NCI-H748 treated with DMSO at 0.1 percent for 48 hours (cell line): ENCODE results near the gene LTBP1.
"Not testable (repeated sequence)": the region's sequence is repeated elsewhere in the genome, so short reads cannot be mapped to it uniquely, and the experiment has no call there.

ENCODE experiments used
- DNase-seq: peaks from one replicate; lab custom pipeline; 2025; lab: John Stamatoyannopoulos, UW

Gene LTBP1

DNA sequence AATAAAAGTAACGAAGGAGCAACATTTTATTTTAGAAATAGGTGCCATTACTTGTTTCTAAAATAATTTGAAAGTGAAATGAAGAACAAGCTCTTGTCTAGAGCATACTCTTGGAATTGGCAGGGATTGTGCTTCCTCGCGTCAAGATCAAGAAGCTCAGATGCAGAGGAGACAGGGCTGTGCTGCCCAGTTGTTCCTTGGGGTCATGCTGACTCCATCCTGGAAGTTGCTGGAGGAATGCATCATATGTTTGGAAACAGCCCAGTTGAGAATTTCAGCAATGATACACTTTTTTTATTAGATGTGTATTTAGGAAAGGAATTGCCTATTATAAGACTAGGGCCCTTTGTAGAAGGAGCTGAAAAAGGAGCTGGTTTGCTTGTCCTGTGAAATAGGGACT lies 17.2 kb downstream of the LTBP1 start:
- no peak for DNase-seq

DNA sequence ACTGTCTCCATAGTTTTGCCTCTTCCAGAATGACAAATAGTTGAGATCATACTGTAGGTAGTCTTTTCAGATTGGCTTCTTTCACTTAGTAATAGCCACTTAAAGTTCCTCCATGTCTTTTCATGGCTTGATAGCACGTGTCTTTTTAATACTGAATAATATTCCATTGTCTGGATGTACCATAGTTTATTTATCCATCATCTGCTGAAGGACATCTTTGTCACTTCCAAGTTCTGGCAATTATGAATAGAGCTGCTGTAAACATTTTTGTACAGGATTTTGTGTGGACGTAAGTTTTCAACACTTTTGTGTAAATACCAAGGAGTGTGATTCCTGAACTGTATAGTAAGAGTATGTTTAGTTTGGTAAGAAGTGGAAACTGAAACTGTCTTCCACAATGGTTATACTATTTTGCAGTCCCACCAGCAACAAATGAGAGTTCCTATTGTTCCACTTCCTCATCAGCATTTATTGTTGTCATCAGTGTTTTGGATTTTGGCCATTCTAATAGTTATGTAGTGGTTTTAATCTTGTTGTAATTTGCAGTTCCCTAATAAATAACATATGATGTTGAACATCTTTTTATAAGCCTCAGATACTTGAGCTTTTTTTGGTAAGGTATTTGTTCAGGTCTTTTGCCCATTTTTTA lies 18.9 kb downstream of the LTBP1 start:
- DNase-seq: no peak

DNA sequence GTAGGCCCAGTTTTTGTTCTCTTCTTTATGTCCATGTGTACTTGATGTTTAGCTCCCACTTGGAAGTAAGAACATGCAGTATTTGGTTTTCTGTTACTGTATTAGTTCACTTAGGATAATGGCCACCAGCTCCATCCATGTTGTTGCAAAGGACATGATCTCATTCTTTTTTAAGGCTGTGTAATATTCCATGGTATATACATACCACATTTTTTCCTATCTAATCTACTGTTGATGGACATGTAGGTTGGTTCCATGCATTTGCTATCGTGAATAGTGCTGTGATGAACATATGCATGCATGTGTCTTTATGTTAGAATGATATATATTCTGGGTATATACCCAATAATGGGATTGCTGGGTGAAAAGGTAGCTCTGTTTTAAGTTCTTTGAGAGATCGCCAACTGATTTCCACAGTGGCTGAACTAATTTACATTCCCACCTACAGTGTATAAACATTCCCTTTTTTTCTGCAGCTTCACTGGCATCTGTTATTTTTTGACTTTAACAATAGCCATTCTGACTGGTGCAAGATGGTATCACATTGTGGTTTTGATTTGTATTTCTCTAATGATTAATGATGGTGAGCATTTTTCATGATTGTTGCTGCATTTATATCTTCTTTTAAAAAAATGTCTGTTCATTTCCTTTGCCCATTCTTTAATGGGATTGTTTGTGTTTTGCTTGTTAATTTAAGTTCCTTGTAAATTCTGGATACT lies 22.9 kb downstream of the LTBP1 start:
- no peak for DNase-seq

DNA sequence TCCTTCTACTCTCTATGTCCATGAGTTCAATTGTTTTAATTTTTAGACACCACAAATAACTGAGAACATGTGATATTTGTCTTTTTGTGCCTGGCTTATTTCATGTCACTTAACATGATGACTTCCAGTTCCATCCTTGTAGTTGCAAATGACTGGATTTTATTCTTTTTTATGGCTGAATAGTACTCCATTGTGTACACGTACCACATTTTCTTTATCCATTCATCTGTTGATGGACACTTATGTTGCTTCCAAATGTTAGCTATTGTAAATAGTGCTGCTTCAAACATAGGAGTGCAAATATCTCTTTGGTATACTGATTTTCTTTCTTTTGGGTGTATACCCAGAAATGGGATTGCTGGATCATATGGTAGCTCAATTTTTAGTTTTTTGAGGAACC lies 27.0 kb downstream of the LTBP1 start:
- not testable (repeated sequence) for DNase-seq

DNA sequence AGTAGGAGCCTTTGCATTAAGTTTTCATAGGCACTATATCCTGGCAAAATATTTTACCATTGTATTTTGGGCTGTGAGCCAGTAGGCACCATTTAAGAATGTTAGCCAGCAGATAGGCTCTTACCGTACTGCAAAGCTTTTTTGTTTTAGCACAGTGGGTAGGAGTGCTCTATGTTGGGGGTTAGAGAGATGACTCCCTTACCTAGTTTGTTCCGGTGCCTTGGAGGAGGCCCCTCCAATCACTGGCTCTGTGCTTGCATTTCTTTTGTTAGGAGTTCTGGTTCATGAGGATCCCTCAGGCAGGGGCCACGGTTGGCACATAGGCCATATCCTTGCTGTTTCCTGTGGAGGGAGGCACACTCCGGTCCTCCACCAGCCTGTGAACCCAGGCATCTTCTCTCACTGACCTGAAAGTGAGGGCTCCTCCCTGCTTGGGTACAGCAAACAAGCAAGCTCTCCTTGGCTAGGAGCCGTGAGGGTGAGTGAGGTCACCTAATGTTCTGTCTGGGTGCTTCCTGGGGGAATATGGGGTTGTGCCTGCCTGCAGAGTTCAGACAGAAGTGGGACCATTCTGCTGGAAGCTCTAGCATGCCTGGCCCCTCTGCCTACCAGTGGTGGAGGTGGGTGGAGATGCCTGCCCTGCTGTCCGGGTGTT lies 29.8 kb downstream of the LTBP1 start:
- DNase-seq: no peak

DNA sequence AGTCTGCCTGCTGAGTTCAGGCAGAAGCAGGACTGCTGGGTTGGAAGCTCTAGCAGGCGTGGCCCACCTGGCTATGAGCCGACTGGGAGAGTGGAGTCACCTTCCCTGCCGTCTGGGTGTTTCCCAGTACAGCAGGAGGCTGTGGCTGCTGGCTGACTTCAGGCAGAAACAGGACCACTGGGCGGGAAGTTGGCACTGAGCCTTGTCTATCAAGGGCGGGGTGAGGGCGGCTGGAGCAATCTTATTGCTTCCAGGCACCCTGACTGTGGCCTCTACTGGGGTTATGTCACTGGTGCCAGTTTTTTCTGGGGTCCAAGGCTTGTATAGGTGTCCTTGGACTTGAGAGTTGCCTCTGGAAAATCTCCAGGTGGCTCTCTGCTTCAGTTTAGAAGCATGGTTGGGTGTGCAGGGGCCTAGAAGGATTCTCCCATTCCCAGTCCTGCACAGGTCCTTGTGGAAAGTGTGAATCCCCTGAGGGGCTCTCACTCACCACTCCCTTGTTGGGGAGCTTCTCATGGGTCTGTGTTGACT lies 30.5 kb downstream of the LTBP1 start:
- no peak for DNase-seq

DNA sequence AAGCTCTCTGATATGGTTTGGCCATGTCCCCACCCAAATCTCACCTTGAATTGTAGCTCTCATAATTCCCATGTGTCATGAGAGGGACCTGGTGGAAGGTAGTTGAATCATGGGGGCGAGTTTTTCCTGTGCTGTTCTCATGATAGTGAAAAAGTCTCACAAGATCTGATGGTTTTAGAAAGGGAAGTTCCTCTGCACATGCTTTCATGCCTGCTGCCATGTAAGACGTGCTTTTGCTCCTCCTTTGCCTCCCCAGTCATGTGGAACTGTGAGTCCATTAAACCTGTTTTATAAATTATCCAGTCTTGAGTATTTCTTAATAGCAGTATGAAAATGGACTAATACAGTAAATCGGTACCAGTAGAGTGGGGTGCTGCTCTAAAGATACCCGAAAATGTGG lies 34.9 kb downstream of the LTBP1 start:
- no peak for DNase-seq

DNA sequence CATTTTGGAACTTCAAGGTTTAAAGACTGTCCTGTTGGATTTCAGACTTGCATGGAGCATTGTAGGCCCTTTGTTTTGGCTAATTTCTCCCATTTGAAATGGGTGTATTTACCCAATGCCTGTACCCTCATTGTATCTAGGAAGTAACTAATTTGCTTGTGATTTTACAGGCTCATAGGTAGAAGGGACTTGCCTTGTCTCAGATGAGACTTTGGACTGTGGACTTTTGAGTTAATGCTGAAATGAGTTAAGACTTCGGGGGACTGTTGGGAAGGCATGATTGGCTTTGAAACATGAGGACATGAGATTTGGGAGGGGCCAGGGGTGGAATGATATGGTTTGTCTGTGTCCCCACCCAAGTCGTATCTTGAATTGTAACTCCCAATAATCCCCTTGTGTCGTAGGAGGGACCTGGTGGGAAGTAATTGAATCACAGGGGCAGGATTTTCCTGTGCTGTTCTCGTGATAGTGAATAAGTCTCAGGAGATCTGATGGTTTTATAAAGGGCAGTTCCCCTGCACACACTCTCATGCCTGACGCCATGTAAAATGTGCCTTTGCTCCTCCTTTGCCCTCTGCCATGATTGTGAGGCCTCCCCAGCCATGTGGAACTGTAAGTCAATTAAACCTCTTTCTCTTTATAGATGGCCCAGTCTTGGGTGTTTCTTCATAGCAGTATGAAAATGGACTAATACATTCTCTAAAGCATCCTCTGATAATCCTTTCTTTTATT lies 36.6 kb downstream of the LTBP1 start:
- DNase-seq: not testable (repeated sequence)

DNA sequence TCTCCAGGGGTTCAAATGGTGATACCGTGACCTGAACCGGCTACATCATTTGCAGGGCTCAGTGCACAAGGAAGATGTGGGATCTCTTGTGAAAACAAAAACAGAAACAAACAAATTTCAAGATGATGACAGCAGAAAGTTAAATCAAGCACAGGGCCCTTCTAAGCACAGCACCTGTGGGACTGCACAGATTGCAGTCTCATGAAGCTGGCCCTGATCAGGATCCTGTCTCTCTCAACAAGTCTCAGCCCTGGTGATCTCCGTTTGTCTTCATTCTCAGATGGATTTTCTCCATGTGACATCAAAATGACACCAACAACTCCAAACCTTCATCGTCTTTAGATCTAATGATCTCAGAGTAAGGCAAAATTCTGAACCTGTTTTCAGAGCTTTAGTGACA lies 39.7 kb downstream of the LTBP1 start:
- no peak for DNase-seq

DNA sequence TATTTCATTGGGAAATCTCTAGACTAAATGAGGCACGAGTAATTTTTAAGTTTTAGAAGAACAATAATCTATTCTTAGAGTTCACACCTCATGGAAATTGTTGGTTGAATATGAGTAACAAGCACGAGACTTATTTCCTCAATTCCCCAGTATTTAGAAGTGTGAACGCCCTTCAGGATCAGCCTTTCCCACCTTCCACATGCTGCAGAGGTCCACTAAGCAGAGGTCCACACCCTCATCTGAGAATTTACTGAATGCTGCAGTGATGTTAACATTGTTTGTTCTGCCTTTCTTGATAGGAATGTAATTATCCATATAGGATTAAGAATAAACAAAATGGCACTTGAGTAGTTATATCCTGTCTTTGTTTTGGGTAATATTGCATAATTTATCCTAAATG lies 41.8 kb downstream of the LTBP1 start:
- no peak for DNase-seq

DNA sequence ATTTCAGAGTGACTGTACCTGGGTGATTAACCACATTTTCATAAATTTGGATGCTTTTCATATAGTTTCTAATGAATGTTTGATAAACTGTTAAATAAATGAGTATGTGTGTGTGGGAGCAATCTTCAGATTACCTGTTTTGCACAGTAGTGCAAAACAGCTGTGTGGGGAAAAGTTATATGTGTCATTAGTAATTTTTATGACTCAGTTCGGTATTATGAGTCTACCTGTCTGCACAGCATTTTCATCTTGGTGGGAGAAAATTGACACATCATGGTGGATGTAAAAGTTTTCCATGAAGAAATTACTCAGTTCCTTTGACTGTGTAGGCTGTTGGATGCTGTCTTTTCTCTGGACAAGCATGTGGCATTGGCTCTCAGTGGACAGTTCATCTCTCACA lies 43.8 kb downstream of the LTBP1 start:
- no peak for DNase-seq

DNA sequence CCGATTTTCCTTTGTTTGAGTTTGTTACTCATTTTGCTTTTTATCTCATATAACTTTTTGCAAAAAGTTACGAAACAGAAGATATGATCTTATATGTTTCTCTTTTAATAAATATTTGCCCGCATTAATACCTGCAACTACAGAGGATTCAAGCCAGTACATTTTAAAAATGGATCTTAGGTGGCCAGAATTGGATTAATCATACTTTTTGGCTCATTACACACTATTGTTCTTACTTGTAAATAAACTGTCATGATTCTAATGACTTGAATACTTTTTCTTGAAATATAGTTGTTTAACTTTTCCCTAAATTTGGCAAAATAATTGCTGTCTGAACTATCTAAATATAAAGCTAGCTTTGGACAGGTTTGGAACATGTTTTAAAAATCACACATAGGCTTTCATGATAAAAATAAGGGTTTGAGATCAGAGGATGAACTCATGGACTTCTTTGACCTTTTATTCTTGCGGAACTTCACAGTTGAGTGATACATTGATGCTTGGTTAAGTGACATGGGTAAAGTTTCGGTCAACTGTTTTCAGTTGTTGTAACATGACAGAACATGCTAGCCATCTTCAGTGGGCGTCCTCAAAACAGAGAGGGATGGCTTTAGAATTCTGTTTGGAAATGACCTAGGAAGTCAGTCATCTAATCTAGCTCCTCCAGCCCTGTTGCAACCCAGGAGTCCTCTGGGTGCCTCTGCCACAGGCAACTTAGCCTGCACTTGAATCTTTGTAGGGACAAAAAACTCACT lies 44.5 kb downstream of the LTBP1 start:
- DNase-seq: no peak

DNA sequence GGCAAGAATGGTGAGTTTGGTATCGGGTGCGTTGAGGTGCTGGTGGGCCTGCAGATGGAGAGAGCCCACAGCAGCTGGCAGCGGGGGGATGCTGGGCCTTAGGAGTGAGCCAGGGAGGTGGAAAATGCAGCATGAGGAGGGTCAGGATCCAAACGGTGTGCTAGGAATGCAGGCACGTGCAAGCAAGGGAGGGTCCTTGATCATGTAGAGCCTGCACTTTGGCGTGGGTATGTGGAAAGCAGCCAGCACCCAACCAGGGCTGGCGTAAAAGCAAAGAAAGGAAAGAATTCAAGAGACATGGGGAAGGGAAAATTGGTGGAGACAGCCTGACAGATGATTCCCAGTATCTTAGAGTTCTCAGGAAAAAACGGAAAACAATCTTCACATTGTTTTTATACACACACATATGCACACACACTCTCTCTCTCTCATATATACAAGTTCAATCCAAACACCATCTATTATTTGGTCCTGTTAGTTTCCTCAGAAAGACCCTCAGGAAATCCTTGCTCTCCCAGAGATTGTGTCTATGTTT lies 46.3 kb downstream of the LTBP1 start:
- no peak for DNase-seq

DNA sequence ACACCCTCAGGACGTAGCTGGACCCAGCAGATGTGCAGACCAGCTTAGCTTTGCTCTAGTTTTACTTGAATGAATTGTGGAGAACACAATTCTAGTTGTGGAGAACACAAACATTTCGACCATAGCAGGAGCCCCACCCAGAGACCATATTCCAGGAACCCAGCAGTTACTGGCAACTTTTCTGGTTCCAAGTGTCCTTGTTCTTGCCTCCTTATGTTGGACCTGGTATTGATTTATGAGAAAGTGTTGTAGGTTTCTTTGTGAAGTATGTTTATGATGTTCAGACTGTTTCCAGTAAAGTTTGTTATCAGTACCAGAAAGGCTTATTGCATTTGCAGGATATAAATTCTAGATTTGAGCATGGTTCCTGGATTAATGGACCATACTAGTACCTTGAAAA lies 51.0 kb downstream of the LTBP1 start:
- no peak for DNase-seq

DNA sequence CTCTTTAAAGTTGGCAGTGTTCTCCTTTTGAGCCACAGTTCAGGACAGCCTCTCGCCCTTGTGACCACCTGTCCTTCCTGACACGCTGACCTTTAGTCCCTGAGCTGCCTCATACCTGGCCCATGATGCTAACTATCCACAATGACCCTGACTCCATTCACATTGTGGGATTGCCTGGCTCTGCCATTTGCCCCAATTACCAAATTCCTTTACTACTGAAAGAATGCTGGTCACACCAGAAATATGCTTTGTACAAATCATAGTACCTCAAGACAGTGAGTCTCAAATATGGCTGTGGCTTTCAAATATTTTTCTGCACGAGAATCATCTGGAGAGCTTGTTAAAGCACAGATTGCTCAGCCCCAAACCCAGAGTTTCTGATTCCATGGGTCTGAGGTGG lies 54.2 kb downstream of the LTBP1 start:
- no peak for DNase-seq

DNA sequence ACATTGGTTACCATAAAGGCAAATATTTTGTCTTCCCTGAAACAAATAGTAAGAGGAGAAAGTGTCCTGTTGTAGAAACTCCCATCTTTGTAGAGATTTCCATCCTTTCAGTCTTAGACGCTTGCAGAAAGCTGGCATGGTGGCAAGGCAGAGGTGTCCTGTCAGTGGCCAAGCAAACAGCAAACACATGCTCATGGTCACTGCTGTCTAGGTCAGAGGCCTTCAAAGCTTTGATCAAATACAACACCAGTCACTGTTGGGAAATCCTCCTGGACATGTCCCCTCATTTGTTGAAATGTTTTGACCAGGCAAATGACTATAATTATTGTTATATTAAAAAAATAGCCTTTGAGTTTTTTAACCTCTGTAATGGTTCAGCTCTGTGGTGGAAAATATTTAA lies 55.1 kb downstream of the LTBP1 start:
- no peak for DNase-seq

DNA sequence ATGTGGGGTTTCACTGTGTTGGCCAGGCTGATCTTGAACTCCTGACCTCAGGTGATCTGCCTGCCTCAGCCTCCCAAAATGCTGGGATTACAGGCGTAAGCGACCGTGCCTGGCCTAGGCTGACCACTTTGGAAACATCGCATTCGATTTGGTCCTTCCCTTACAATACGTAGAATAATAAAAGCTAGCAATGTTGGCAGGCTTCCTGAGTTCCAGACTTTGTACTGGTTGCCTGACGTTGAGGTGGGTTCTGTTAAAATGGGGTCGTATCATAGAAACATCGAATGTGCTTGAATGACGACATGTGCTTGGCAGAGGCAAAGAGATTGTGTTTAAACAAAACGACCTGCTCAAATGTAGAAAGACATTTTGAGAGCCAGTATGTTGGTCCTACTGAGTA lies 56.1 kb downstream of the LTBP1 start:
- no peak for DNase-seq

DNA sequence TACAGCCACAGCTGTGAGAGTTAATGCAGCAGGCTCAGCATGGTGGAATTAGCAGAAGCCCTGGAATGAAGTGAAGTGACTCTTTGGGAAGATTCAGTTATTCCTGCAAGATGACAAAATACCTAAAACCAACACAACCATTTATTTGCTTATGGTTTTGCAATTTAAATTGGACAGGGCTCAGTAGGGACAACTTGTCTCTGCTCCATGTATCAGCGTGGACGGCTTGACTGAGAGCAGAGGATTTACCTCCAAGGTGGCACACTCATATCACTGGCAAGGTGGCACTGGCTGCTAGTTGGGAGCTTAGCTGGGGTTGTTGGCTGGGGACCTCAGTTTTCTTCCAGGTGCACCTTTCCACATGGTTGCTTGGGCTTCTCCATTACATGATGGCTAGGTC lies 58.3 kb downstream of the LTBP1 start:
- no peak for DNase-seq

DNA sequence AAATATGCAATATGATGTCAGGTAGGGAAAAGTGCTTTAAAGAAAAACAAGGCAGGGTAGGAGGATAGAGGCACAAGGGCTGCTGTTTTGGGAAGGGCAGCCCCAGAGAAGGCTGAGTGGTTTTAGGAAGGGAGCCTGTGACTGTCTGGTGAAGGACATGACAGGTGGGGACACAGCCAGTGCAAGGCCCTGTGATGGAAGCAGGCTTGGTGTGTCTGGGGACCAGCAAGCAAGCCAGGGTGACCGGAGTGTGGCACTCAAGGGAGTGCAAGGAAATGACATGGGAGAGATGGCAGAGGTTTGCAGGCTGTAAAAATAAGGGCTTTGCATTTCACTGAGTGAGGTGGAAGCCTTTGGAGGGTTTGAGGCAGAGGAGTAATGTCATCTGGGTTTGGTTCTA lies 62.0 kb downstream of the LTBP1 start:
- DNase-seq: no peak

DNA sequence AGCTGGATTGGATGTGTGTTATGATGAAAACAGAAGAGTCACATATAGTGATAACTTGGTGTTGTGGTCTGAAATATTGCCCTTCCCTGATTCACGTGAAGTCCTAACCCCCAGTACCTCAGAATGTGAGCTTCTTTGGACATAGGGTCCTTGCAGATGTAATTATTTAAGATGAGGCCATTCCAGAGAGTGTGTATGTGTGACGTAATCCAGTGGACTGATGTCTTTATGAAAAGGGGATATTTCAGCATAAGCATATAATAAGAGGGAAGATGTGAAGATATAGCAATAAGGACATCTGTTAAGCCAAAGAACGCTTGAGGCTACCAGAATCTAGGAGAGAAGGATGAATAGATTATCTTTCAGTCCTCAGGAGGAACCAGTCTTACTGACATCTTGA lies 62.5 kb downstream of the LTBP1 start:
- no peak for DNase-seq

DNA sequence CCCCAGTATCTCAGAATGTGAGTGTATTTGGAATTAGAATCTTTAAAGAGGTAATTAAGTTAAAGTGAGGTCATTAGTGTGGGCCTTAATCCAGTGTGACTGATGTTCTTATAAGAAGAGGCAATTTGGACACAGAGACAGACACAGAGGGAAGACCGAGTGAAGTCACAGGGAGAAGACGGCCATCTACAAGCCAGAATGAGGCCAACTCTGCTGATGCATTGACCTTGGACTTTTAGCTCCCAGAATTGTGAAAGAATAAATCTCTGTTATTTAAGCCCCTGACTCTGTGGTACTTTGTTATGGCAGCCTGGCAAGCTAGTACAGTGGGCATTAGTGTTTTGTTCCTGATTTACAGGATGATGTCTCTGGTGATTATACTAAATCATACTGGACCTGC lies 64.6 kb downstream of the LTBP1 start:
- no peak for DNase-seq

DNA sequence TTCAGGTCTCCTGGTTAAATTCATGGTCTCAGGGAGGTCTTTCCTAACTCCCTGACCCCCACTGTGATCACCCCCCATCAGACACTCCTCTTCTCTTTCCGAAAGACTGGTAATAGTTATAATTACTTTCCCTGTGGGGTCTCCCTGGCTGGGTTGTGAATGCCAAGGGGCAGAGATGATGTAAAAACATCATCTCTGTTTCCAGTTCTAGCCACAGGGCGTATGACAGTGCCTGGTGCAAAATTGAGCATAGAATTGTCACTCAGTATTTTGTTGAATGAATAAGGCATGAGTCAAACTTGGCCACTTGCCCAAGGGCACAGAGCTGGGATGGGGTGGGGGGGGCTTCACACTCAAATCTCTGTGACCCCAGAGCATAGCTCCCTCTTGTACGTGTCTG lies 65.2 kb downstream of the LTBP1 start:
- DNase-seq: no peak
